Measurements from ENCODE around the gene IMMP1L.

- TF ChIP-seq CTCF (IDR thresholded peaks at IDR 0.05) (no peak), ZFX (IDR thresholded peaks at IDR 0.05; ENCODE audit: borderline replicate concordance) (no peak)
Measured at GRCh38 chr11:31535479-31535878, 26.1 kb upstream of the IMMP1L start.

Data from 22Rv1 (cell line).